ENCODE results near the gene MYRF.

- TF ChIP-seq CTCF (IDR thresholded peaks at IDR 0.05) (no peak), POLR2A (IDR thresholded peaks at IDR 0.05) (no peak)
Measured at GRCh38 chr11:61773356-61773755, 20.9 kb downstream of the MYRF start.
